CD14-positive monocyte (primary cell): ENCODE measurements around the gene C22orf39. TPM values are rescaled to one million over a fixed set of nuclear protein-coding genes. Genes with fewer than 3 reads are reported as not detected.

Experiments used
- DNase-seq, 3 donors: peaks; one replicate each; pipeline ENCODE4 v3.0.0-alpha.2; 2011 to 2022
- H2AFZ ChIP-seq: 2 replicates; pipeline ENCODE4 v1.6.0; 2012; ENCODE audit warnings: mild to moderate bottlenecking, low read depth, low read length, inconsistent platforms; ENCODE audit not compliant: insufficient read depth, poor library complexity, severe bottlenecking
- H3K27ac ChIP-seq, 2 donors: 1 replicate in 1 of 2; 2 replicates in 1 of 2; pipeline ENCODE4 v1.5.1; 2012 to 2013; ENCODE audit warnings: low read length in 2 of 2, control low read depth in 1 of 2, inconsistent platforms in 1 of 2, low read depth in 1 of 2, mild to moderate bottlenecking in 1 of 2
- H3K27me3 ChIP-seq, 2 donors: one replicate each; pipeline versions ENCODE4 v1.6.0 to v1.6.1; 2011 to 2013; ENCODE audit warnings: low read length in 2 of 2; ENCODE audit not compliant: control insufficient read depth in 2 of 2, insufficient read depth in 2 of 2
- H3K36me3 ChIP-seq, 2 donors: replicated peaks in 1 of 2; 1 replicate in 1 of 2; 2 replicates in 1 of 2; pipeline versions ENCODE4 v1.5.1 to v1.6.1; 2012 to 2013; ENCODE audit warnings: low read length in 2 of 2, control low read depth in 1 of 2, inconsistent platforms in 1 of 2, mild to moderate bottlenecking in 1 of 2; ENCODE audit not compliant: insufficient read depth in 2 of 2, control insufficient read depth in 1 of 2
- H3K4me1 ChIP-seq, 2 donors: 1 replicate in 1 of 2; 2 replicates in 1 of 2; pipeline versions ENCODE4 v1.5.1 to v1.6.1; 2012 to 2013; ENCODE audit warnings: low read length in 2 of 2, control low read depth in 1 of 2, inconsistent platforms in 1 of 2, mild to moderate bottlenecking in 1 of 2, moderate library complexity in 1 of 2; ENCODE audit not compliant: insufficient read depth in 2 of 2, control insufficient read depth in 1 of 2
- H3K4me2 ChIP-seq: replicated peaks from 2 replicates; pipeline ENCODE3; 2012; ENCODE audit warnings: low read length, moderate library complexity, mild to moderate bottlenecking; ENCODE audit not compliant: poor library complexity, severe bottlenecking; ENCODE audit errors: extremely low read depth
- H3K4me3 ChIP-seq, 3 experiments: fragments of 200-600 bp in 1 of 3; sonication (generic) in 1 of 3; replicated peaks in 1 of 3; 1 replicate in 2 of 3; 2 replicates in 1 of 3; pipeline ENCODE4 v1.5.1; 2011 to 2013; ENCODE audit warnings: low read length in 3 of 3, mild to moderate bottlenecking in 3 of 3, control low read depth in 2 of 3, low read depth in 2 of 3, inconsistent platforms in 1 of 3, moderate library complexity in 1 of 3
- H3K79me2 ChIP-seq: 2 replicates; pipeline ENCODE4 v1.6.0; 2012; ENCODE audit warnings: mild to moderate bottlenecking, control low read depth, inconsistent platforms, low read length, moderate library complexity; ENCODE audit not compliant: insufficient read depth
- H3K9ac ChIP-seq: 2 replicates; pipeline ENCODE4 v1.6.0; 2017; ENCODE audit warnings: low read length, mild to moderate bottlenecking; ENCODE audit not compliant: insufficient read depth, poor library complexity, severe bottlenecking
- H3K9me3 ChIP-seq, 2 donors: replicated peaks in 1 of 2; 1 replicate in 1 of 2; 2 replicates in 1 of 2; pipeline versions ENCODE4 v1.5.1 to v1.6.1; 2012 to 2013; ENCODE audit warnings: low read length in 2 of 2, control low read depth in 1 of 2; ENCODE audit not compliant: control insufficient read depth in 1 of 2, insufficient read depth in 1 of 2
- H4K20me1 ChIP-seq: 2 replicates; pipeline ENCODE4 v1.6.0; 2012; ENCODE audit warnings: mild to moderate bottlenecking, low read length, control low read depth, moderate library complexity; ENCODE audit not compliant: insufficient read depth
- H3K27ac Mint-ChIP-seq, 7 donors: one replicate each; pipeline ENCODE4 v1.8.0; 2020; ENCODE audit warnings: mild to moderate bottlenecking in 7 of 7, mixed read lengths in 7 of 7, moderate library complexity in 6 of 7, inconsistent platforms in 2 of 7
- H3K27me3 Mint-ChIP-seq, 3 donors: one replicate each; pipeline ENCODE4 v1.8.0; 2021 to 2022; ENCODE audit warnings: low read depth in 3 of 3, mild to moderate bottlenecking in 3 of 3, mixed read lengths in 3 of 3, moderate library complexity in 3 of 3, inconsistent platforms in 1 of 3
- H3K36me3 Mint-ChIP-seq, 2 donors: one replicate each; pipeline ENCODE4 v1.8.0; 2020; ENCODE audit warnings: mixed read lengths in 2 of 2, inconsistent platforms in 1 of 2, mild to moderate bottlenecking in 1 of 2
- H3K4me1 Mint-ChIP-seq: one replicate; pipeline ENCODE4 v1.8.0; 2020; ENCODE audit warnings: mild to moderate bottlenecking, mixed read lengths
- H3K4me3 Mint-ChIP-seq, 2 donors: one replicate each; pipeline ENCODE4 v1.8.0; 2020; ENCODE audit warnings: mild to moderate bottlenecking in 2 of 2, mixed read lengths in 2 of 2, moderate library complexity in 1 of 2
- H3K9me3 Mint-ChIP-seq, 7 donors: one replicate each; pipeline ENCODE4 v1.8.0; 2020 to 2022; ENCODE audit warnings: mixed read lengths in 7 of 7, mild to moderate bottlenecking in 6 of 7, moderate library complexity in 6 of 7, inconsistent platforms in 2 of 7
- CTCF ChIP-seq: fragments of 200-600 bp; IDR thresholded peaks from one replicate; pipeline ENCODE4 v1.8.0; 2022; ENCODE audit warnings: antibody characterized with exemption, mild to moderate bottlenecking
- WGBS: methylation state at CpG from one replicate; pipeline ENCODE4 v1.1.5; 2013; ENCODE audit warnings: missing lambda C conversion rate; ENCODE audit not compliant: insufficient coverage; 5-methylcytosine and 5-hydroxymethylcytosine counted together
- intact Hi-C, 2 donors: fragments of 100-400 bp; cut with micrococcal nuclease; formaldehyde crosslinking; loops; one replicate each; pipeline versions ENCODE4 v1.15.0 to v1.15.1; 2023
- polyA plus RNA-seq, 3 donors: library from polyadenylated mRNA; depleted of rRNA in 1 of 3; unstranded in 2 of 3; stranded (reverse) in 1 of 3; fragments of 300-500 nt in 2 of 3; fragments of >200 nt in 1 of 3; fragmentation: Illumina TruSeq in 2 of 3; gene quantifications; 1 replicate in 2 of 3; 2 replicates in 1 of 3; pipeline ENCODE4 v1.2.3, GENCODE V29; 2012 to 2021

Gene C22orf39
- polyA plus RNA-seq, 3 donors: 21.2 to 40.3 (median 38.4) TPM

- no peak overlapping the region for H3K27ac Mint-ChIP-seq
- H3K36me3 Mint-ChIP-seq: peaks cover 82 to 95% of the 10 kb centered on the region in 2 donors
- Histone ChIP-seq H4K20me1 (peaks cover 17% of the 10 kb centered on the region), H2AFZ (no peak overlapping the region), H3K4me2 (no peak overlapping the region), H3K27ac (no peak overlapping the region), H3K79me2 (peaks cover under 1% of the 10 kb centered on the region), H3K4me1 (no peaks in the 10 kb centered on the region), H3K27me3 (no peaks in the 10 kb centered on the region), H3K9ac (no peak overlapping the region), H3K9me3 (no peaks in the 10 kb centered on the region), H3K36me3 (peaks cover 72 to 99% of the 10 kb centered on the region in 2 donors), H3K4me3 (no peak overlapping the region)
- peaks cover 0 to 1% (median 0%) of the 10 kb centered on the region in 3 donors for H3K27me3 Mint-ChIP-seq
- DNase-seq: no peak
- intact Hi-C loops: loop anchor here in 1 of 2 donors (10.0 kb wide), 1 partner anchor 59 kb away; no protein-coding TSS in a partner anchor
- no peak for TF ChIP-seq CTCF
- 100% methylated on average over 7 of the region's 8 CpGs for WGBS
- H3K4me3 Mint-ChIP-seq: no peak overlapping the region
- no peaks in the 10 kb centered on the region for H3K9me3 Mint-ChIP-seq
- no peaks in the 10 kb centered on the region for H3K4me1 Mint-ChIP-seq
Measured at GRCh38 chr22:19405652-19406051, 41.9 kb downstream of the C22orf39 start.

- Histone ChIP-seq H3K4me2 (no peak overlapping the region), H4K20me1 (peaks cover 15% of the 10 kb centered on the region), H3K36me3 (peaks cover 71 to 99% of the 10 kb centered on the region in 2 donors), H3K9me3 (no peaks in the 10 kb centered on the region), H3K27ac (no peak overlapping the region), H3K9ac (no peak overlapping the region), H2AFZ (no peak overlapping the region), H3K79me2 (no peaks in the 10 kb centered on the region), H3K4me1 (no peaks in the 10 kb centered on the region), H3K4me3 (no peak overlapping the region), H3K27me3 (no peaks in the 10 kb centered on the region)
- WGBS: 100% methylated on average over 1 of the region's 4 CpGs
- Mint-ChIP-seq H3K4me1 (no peaks in the 10 kb centered on the region), H3K27me3 (peaks cover 0 to 1% (median 0%) of the 10 kb centered on the region in 3 donors), H3K9me3 (no peaks in the 10 kb centered on the region), H3K4me3 (no peak overlapping the region), H3K36me3 (peaks cover 82 to 95% of the 10 kb centered on the region in 2 donors), H3K27ac (peak overlapping the region in 1 of 7 donors; percentile 35)
- TF ChIP-seq CTCF: no peak
- no peak for DNase-seq
- intact Hi-C loops: loop anchor here in 1 of 2 donors (10.0 kb wide), 1 partner anchor 60 kb away; no protein-coding TSS in a partner anchor
Measured at GRCh38 chr22:19405133-19405532, 42.4 kb downstream of the C22orf39 start.
